GM23338 (cell line): ENCODE results near the gene EYA2.

ENCODE experiments used
- CREB1 ChIP-seq: fragments of 250-450 bp; sonication (Bioruptor Pico); IDR thresholded peaks from 2 replicates; pipeline ENCODE4 v1.5.0; 2020; ENCODE audit warnings: low read depth, mild to moderate bottlenecking, moderate library complexity
- EZH2 ChIP-seq: fragments of 200-600 bp; sonication (generic); IDR thresholded peaks from one replicate; pipeline ENCODE4 v1.8.0; 2017; ENCODE audit warnings: antibody characterized with exemption, mild to moderate bottlenecking, low read depth; ENCODE audit not compliant: unreplicated experiment
- EZH2phosphoT487 ChIP-seq: fragments of 200-600 bp; sonication (generic); IDR thresholded peaks from one replicate; pipeline ENCODE4 v1.8.1; 2018; ENCODE audit warnings: antibody characterized with exemption; ENCODE audit not compliant: unreplicated experiment
- JUNB ChIP-seq: IDR thresholded peaks from one replicate; pipeline ENCODE4 v1.6.1; 2016; ENCODE audit warnings: antibody characterized with exemption; ENCODE audit not compliant: unreplicated experiment
- NANOG ChIP-seq: IDR thresholded peaks from 2 replicates; pipeline ENCODE4 v1.6.1; 2016; ENCODE audit warnings: antibody characterized with exemption, borderline replicate concordance
- POLR2AphosphoS5 ChIP-seq: IDR thresholded peaks from 2 replicates; pipeline ENCODE4 v1.6.1; 2016; ENCODE audit warnings: antibody characterized with exemption, low read depth
- TF ChIP-seq, protein P1 (sequence below), 2 experiments: fragments of 200-600 bp in 1 of 2; sonication (generic) in 1 of 2; conservative IDR thresholded peaks; 2 replicates each; pipeline versions ENCODE4 v1.5.1 to v1.6.1; 2016 to 2017; ENCODE audit warnings: antibody characterized with exemption in 2 of 2, low read depth in 2 of 2, mild to moderate bottlenecking in 2 of 2, moderate library complexity in 1 of 2
- TF ChIP-seq, protein P2 (sequence below): IDR thresholded peaks from one replicate; pipeline ENCODE4 v1.6.1; 2018; ENCODE audit warnings: antibody characterized with exemption; ENCODE audit not compliant: unreplicated experiment

GRCh38 chr20:47236639-47236900, 341.9 kb downstream of the EYA2 start:
- TF ChIP-seq, protein P1, sequence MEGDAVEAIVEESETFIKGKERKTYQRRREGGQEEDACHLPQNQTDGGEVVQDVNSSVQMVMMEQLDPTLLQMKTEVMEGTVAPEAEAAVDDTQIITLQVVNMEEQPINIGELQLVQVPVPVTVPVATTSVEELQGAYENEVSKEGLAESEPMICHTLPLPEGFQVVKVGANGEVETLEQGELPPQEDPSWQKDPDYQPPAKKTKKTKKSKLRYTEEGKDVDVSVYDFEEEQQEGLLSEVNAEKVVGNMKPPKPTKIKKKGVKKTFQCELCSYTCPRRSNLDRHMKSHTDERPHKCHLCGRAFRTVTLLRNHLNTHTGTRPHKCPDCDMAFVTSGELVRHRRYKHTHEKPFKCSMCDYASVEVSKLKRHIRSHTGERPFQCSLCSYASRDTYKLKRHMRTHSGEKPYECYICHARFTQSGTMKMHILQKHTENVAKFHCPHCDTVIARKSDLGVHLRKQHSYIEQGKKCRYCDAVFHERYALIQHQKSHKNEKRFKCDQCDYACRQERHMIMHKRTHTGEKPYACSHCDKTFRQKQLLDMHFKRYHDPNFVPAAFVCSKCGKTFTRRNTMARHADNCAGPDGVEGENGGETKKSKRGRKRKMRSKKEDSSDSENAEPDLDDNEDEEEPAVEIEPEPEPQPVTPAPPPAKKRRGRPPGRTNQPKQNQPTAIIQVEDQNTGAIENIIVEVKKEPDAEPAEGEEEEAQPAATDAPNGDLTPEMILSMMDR (conservative IDR thresholded peaks at IDR 0.05; ENCODE audit: low read depth in 2 of 2): no peak
- TF ChIP-seq NANOG: no peak
- no peak for TF ChIP-seq POLR2AphosphoS5
- TF ChIP-seq JUNB: no peak
- TF ChIP-seq, protein P2, sequence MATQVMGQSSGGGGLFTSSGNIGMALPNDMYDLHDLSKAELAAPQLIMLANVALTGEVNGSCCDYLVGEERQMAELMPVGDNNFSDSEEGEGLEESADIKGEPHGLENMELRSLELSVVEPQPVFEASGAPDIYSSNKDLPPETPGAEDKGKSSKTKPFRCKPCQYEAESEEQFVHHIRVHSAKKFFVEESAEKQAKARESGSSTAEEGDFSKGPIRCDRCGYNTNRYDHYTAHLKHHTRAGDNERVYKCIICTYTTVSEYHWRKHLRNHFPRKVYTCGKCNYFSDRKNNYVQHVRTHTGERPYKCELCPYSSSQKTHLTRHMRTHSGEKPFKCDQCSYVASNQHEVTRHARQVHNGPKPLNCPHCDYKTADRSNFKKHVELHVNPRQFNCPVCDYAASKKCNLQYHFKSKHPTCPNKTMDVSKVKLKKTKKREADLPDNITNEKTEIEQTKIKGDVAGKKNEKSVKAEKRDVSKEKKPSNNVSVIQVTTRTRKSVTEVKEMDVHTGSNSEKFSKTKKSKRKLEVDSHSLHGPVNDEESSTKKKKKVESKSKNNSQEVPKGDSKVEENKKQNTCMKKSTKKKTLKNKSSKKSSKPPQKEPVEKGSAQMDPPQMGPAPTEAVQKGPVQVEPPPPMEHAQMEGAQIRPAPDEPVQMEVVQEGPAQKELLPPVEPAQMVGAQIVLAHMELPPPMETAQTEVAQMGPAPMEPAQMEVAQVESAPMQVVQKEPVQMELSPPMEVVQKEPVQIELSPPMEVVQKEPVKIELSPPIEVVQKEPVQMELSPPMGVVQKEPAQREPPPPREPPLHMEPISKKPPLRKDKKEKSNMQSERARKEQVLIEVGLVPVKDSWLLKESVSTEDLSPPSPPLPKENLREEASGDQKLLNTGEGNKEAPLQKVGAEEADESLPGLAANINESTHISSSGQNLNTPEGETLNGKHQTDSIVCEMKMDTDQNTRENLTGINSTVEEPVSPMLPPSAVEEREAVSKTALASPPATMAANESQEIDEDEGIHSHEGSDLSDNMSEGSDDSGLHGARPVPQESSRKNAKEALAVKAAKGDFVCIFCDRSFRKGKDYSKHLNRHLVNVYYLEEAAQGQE: no peak
- no peak for TF ChIP-seq EZH2phosphoT487
- no peak for TF ChIP-seq EZH2
- TF ChIP-seq CREB1 (CRISPR knock-in tag): no peak
